Tibial nerve (tissue), 4 donors: ENCODE results near the gene RAG2. TPM values are rescaled to one million over a fixed set of nuclear protein-coding genes. Genes with fewer than 3 reads are reported as not detected.

Experiments used
- DNase-seq, 2 donors: peaks; one replicate each; pipeline ENCODE4 v3.0.0-alpha.2; 2019; ENCODE audit warnings: low spot score in 2 of 2
- H3K27ac ChIP-seq, 4 donors: fragments of 200-600 bp; sonication (generic) in 3 of 4; one replicate each; pipeline ENCODE4 v1.5.1; 2017 to 2019; ENCODE audit warnings: mild to moderate bottlenecking in 1 of 4
- H3K27me3 ChIP-seq, 2 donors: fragments of 200-600 bp; sonication (generic) in 1 of 2; one replicate each; pipeline versions ENCODE4 v1.5.1 to v1.6.0; 2017 to 2019
- H3K36me3 ChIP-seq, 3 donors: fragments of 200-600 bp; sonication (generic); one replicate each; pipeline ENCODE4 v1.5.1; 2018 to 2019
- H3K4me1 ChIP-seq, 4 donors: fragments of 200-600 bp; sonication (generic) in 3 of 4; one replicate each; pipeline ENCODE4 v1.5.1; 2017 to 2019
- H3K4me3 ChIP-seq, 4 donors: fragments of 200-600 bp; sonication (generic) in 3 of 4; one replicate each; pipeline ENCODE4 v1.5.1; 2017 to 2019; ENCODE audit warnings: mild to moderate bottlenecking in 1 of 4, moderate library complexity in 1 of 4
- H3K9me3 ChIP-seq, 4 donors: fragments of 200-600 bp; sonication (generic) in 3 of 4; one replicate each; pipeline ENCODE4 v1.5.1; 2017 to 2019
- CTCF ChIP-seq, 5 experiments: fragments of 200-600 bp in 3 of 5; fragments of 450-650 bp in 2 of 5; sonication (generic) in 3 of 5; IDR thresholded peaks; one replicate each; pipeline ENCODE4 v1.5.1; 2016 to 2019; ENCODE audit warnings: antibody characterized with exemption in 5 of 5, mild to moderate bottlenecking in 3 of 5, moderate library complexity in 2 of 5
- EP300 ChIP-seq, 2 donors: sonication (generic); formaldehyde crosslinking; IDR thresholded peaks; one replicate each; pipeline ENCODE4 v1.6.1; 2017; ENCODE audit warnings: antibody characterized with exemption in 2 of 2, mild to moderate bottlenecking in 1 of 2
- POLR2A ChIP-seq, 2 donors: fragments of 450-650 bp; IDR thresholded peaks; one replicate each; pipeline ENCODE4 v1.6.1; 2017; ENCODE audit warnings: antibody characterized with exemption in 2 of 2, mild to moderate bottlenecking in 2 of 2, moderate library complexity in 2 of 2
- WGBS, 2 donors: methylation state at CpG; one replicate each; pipeline ENCODE4 v1.1.5; 2018; 5-methylcytosine and 5-hydroxymethylcytosine counted together
- total RNA-seq, 4 donors: library from RNA; depleted of rRNA; stranded (reverse); fragments of >200 nt; gene quantifications; one replicate each; pipeline ENCODE4 v1.1.0, GENCODE V29; 2016

Gene RAG2
- total RNA-seq, 4 donors from 2014 or later: not detected

- H3K9me3 ChIP-seq: no peaks in the 10 kb centered on the region
- TF ChIP-seq EP300 (IDR thresholded peaks at IDR 0.05) (no peak), POLR2A (IDR thresholded peaks at IDR 0.05) (no peak), CTCF (IDR thresholded peaks at IDR 0.05) (no peak)
- no peak overlapping the region for H3K27ac ChIP-seq
- peaks cover 0 to 16% (median 0%) of the 10 kb centered on the region in 3 donors for H3K36me3 ChIP-seq
- H3K4me1 ChIP-seq: no peaks in the 10 kb centered on the region
- H3K27me3 ChIP-seq: no peaks in the 10 kb centered on the region
- no peak overlapping the region for H3K4me3 ChIP-seq
- 81 to 83% methylated on average over 2 of the region's 2 CpGs for WGBS, 2 donors
- DNase-seq: no peak
Observed at GRCh38 chr11:36609383-36609782, 11.3 kb upstream of the RAG2 start.

- WGBS, 2 donors: 78 to 81% methylated on average over 1 of the region's 1 CpG
- Histone ChIP-seq H3K27me3 (no peaks in the 10 kb centered on the region), H3K4me1 (no peaks in the 10 kb centered on the region), H3K9me3 (no peaks in the 10 kb centered on the region), H3K27ac (no peak overlapping the region), H3K36me3 (peaks cover 0 to 16% (median 0%) of the 10 kb centered on the region in 3 donors), H3K4me3 (no peak overlapping the region)
- no peak for TF ChIP-seq CTCF (IDR thresholded peaks at IDR 0.05)
- TF ChIP-seq EP300 (IDR thresholded peaks at IDR 0.05): no peak
- no peak for TF ChIP-seq POLR2A (IDR thresholded peaks at IDR 0.05)
- DNase-seq: no peak
Observed at GRCh38 chr11:36608491-36609199, 10.6 kb upstream of the RAG2 start.

- H3K9me3 ChIP-seq: no peaks in the 10 kb centered on the region
- no peaks in the 10 kb centered on the region for H3K27me3 ChIP-seq
- peaks cover 0 to 8% (median 0%) of the 10 kb centered on the region in 3 donors for H3K36me3 ChIP-seq
- H3K4me1 ChIP-seq: no peaks in the 10 kb centered on the region
- no peak for DNase-seq
- H3K4me3 ChIP-seq: no peak overlapping the region
- 76 to 78% methylated on average over 6 of the region's 6 CpGs for WGBS, 2 donors
- TF ChIP-seq POLR2A (IDR thresholded peaks at IDR 0.05): no peak
- TF ChIP-seq EP300 (IDR thresholded peaks at IDR 0.05): no peak
- no peak for TF ChIP-seq CTCF (IDR thresholded peaks at IDR 0.05)
- H3K27ac ChIP-seq: no peak overlapping the region
Observed at GRCh38 chr11:36605221-36606216, 7.5 kb upstream of the RAG2 start.

GRCh38 chr11:36602135-36602534 lies 4.1 kb upstream of the RAG2 start:
- no peak for TF ChIP-seq EP300 (IDR thresholded peaks at IDR 0.05)
- TF ChIP-seq POLR2A (IDR thresholded peaks at IDR 0.05): no peak
- no peak for TF ChIP-seq CTCF (IDR thresholded peaks at IDR 0.05)
- no peak overlapping the region for H3K4me3 ChIP-seq
- no peaks in the 10 kb centered on the region for H3K27me3 ChIP-seq
- no peak overlapping the region for H3K27ac ChIP-seq
- no peaks in the 10 kb centered on the region for H3K9me3 ChIP-seq
- DNase-seq: no peak
- H3K36me3 ChIP-seq: no peaks in the 10 kb centered on the region
- H3K4me1 ChIP-seq: no peaks in the 10 kb centered on the region

GRCh38 chr11:36601155-36601554 lies 3.1 kb upstream of the RAG2 start:
- 73 to 91% methylated on average over 2 of the region's 2 CpGs for WGBS, 2 donors
- no peak for TF ChIP-seq POLR2A (IDR thresholded peaks at IDR 0.05)
- no peak for TF ChIP-seq CTCF (IDR thresholded peaks at IDR 0.05)
- TF ChIP-seq EP300 (IDR thresholded peaks at IDR 0.05): no peak
- Histone ChIP-seq H3K27me3 (no peaks in the 10 kb centered on the region), H3K9me3 (no peaks in the 10 kb centered on the region), H3K27ac (no peak overlapping the region), H3K4me1 (peaks cover 0 to 3% (median 0%) of the 10 kb centered on the region in 4 donors), H3K36me3 (no peaks in the 10 kb centered on the region), H3K4me3 (no peak overlapping the region)
- no peak for DNase-seq
